HG02763 (cell line): Measurements from ENCODE around the gene MEMO1.

Experiments
- ATAC-seq: cut with Tn5 transposase; IDR thresholded peaks from one replicate; pipeline ENCODE4 v1.9.1; 2021; ENCODE audit warnings: mild to moderate bottlenecking, moderate library complexity; ENCODE audit not compliant: unreplicated experiment

Gene MEMO1

DNA sequence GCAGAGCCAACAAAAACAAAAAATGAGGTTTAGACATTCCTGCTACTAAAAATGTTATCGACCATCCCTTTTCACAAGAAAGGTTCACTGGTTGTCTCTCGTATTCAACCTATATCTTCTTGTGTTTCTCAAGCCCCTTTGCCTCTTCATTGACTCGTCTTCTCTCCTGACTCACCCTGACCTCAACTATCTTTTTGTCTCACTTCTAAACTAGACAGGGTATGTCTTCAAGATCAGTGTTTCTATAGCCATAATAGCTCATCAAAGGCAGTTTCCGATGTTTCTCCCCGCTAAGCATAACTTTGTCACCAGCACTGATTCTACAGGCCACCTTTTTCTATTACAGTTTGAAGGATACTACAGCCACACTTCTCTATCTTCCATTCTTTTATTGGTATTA lies 178.4 kb downstream of the MEMO1 start:
- no peak for ATAC-seq

DNA sequence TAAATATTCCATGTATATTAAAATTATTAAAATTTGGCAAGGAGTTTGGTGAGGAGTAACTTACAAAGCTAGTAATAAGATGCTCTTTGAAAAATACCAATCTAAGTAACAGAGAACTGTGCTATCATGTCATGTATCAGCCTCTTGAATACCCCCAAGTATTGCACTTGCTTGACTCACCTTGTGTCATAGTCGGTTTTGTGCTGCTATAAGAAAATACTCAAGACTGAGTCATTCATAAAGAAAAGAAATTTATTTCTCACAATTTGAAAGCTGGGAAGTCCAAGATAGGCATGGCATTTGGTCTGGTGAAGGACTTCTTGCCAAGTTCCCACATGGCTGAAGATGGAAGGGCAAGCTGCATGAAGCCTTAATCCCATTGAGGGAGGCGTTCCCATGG lies 179.2 kb downstream of the MEMO1 start:
- ATAC-seq: no peak

- ATAC-seq: no peak
Observed at GRCh38 chr2:31828891-31829290, 181.9 kb downstream of the MEMO1 start.

DNA sequence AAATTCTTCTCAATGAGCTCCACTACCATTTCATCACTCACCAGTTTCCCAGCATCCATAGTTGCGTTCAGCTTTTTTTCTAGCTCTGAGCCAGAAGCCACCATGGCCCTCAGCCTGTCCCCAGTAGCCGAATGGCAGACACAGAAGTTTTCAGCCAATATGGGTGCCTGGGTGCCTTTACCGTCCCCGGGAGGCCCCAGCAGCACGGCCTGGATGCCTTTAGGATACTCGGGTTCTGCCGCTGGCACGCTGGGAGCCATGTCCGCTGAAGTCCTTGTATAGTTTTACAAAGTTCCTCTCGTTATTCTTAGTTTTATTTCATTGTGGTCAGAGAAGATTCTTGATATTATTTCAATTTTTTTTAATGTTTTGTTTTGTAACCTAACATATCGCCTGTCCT lies 187.2 kb downstream of the MEMO1 start:
- ATAC-seq: no peak

DNA sequence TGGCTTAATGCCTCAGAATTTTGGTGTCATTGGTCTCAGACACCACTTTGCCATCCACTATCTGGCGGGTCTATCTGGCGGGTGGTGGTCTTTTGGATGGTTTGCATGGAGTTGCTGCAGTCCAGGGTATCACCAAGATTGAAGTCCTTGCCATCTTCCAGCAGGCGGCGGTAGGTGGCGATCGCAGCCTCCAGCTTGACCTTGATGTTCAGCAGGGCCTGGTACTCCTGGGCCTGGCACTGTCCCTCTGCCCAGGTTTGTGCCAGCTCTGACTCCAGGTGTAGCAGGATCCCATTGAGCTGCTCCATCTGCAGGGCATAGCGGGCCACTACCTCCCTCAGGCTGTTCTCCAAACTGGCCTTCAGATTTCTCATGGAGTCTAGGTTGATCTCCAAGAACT lies 188.2 kb downstream of the MEMO1 start:
- no peak for ATAC-seq
